RWPE1 (cell line): ENCODE data around the gene GRK4.

Experiments
- CTCF ChIA-PET: fragments of 350-600 bp; sonication (Branson Sonifier 250); formaldehyde crosslinking; extraction: SDS; loops from one replicate; lab custom pipeline; 2021; lab: Yijun Ruan, JAX
- POLR2A ChIA-PET: fragments of 400-600 bp; formaldehyde crosslinking; extraction: SDS; loops from one replicate; lab custom pipeline; 2020; ENCODE audit warnings: antibody characterized with exemption; ENCODE audit not compliant: low non-redundant PET; lab: Yijun Ruan, JAX
- DNase-seq: peaks from one replicate; pipeline ENCODE4 v3.0.0; 2012; ENCODE audit warnings: low spot score
- H3K27ac ChIP-seq: fragments of 450-650 bp; 2 replicates; pipeline ENCODE4 v1.5.1; 2017
- CTCF ChIP-seq: fragments of 450-650 bp; conservative IDR thresholded peaks from 2 replicates; pipeline ENCODE4 v1.5.1; 2017; ENCODE audit warnings: low read depth, mild to moderate bottlenecking

GRK4 gene

DNA sequence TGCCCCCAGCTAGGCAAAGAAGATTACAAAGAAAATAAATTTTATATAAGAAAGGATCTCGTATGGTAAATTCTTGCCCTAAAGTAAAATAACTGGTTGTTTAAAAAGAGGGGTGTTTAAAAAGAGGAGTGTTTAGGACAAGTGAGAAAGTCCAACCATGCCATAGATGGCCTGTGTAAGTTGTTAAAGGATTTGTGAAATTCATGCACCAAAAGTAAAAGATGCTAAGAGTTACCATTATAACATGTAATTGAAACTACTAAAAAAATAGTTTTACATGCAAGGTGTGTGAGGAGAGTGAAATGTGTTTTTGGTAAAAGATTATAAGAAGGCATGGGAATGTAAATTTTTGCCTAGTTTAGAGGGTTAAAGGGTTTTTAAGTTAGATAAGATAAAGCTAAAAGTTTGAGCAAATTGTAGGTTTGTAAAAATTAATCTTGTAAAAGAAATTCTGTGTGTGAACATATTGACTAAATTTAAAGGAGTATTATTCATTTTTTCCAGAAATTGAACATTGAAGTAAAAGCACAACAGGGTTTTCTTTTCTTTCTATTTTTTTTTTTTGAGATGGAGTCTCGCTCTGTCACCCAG is 90.9 kb downstream of the GRK4 start:
- no peak for TF ChIP-seq CTCF
- no peak overlapping the region for H3K27ac ChIP-seq
- no peak for DNase-seq
- ChIA-PET CTCF (no interaction called here), POLR2A (no interaction called here)

GRCh38 chr4:3059943-3060342 is 96.6 kb downstream of the GRK4 start:
- CTCF ChIA-PET: interaction anchor here (0.6 kb wide), 1 partner anchor 81 kb away, joined by 3 read pairs; no protein-coding TSS in a partner anchor
- POLR2A ChIA-PET: no interaction called here

DNA sequence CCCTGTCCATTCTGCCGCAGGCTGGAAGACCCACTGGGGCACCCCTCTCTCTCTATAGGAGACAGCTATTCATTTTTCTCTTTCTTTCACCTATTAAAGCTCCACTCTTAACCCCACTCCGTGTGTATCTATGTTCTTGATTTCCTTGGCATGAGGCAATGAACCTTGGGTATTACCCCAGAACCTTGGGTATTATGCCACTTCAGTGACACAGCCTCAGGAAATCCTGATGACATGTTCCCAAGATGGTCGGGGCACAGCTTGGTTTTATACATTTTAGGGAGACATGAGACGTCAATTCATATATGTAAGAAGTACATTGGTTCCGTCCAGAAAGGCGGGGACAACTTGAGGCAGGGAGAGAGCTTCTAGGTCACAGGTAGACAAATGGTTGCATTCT is 97.6 kb downstream of the GRK4 start:
- ChIA-PET POLR2A (no interaction called here), CTCF (no interaction called here)
- no peak overlapping the region for H3K27ac ChIP-seq
- TF ChIP-seq CTCF: no peak
- DNase-seq: no peak

More at GRCh38 chr4:3059943-3060342, 96.6 kb downstream of the GRK4 start:
- no peak for TF ChIP-seq CTCF
- no peak overlapping the region for H3K27ac ChIP-seq
- no peak for DNase-seq

- POLR2A ChIA-PET: no interaction called here
- CTCF ChIA-PET: interaction anchor here (0.6 kb wide), 1 partner anchor 1043 kb away, joined by 3 read pairs; no protein-coding TSS in a partner anchor
- no peak for TF ChIP-seq CTCF
- H3K27ac ChIP-seq: no peak overlapping the region
- DNase-seq: no peak
Observed at GRCh38 chr4:3062471-3062870, 99.1 kb downstream of the GRK4 start.

- ChIA-PET CTCF (no interaction called here), POLR2A (no interaction called here)
- TF ChIP-seq CTCF: no peak
- no peak for DNase-seq
- H3K27ac ChIP-seq: no peak overlapping the region
Observed at GRCh38 chr4:3065551-3065950, 102.2 kb downstream of the GRK4 start.

GRCh38 chr4:3066836-3067400 is 103.5 kb downstream of the GRK4 start:
- ChIA-PET CTCF (no interaction called here), POLR2A (no interaction called here)
- TF ChIP-seq CTCF: no peak
- no peak overlapping the region for H3K27ac ChIP-seq
- DNase-seq: no peak
